Upper lobe of left lung (tissue), 4 donors: ENCODE measurements around the gene ARRB2.

ENCODE experiments used
- CTCF ChIP-seq, 6 experiments: fragments of 450-650 bp in 4 of 6; fragments of 200-600 bp in 2 of 6; sonication (generic) in 2 of 6; IDR thresholded peaks; one replicate each; pipeline ENCODE4 v1.5.1; 2016 to 2019; ENCODE audit warnings: antibody characterized with exemption in 6 of 6
- EP300 ChIP-seq, 4 donors: sonication (generic); formaldehyde crosslinking; IDR thresholded peaks; one replicate each; pipeline ENCODE4 v1.5.1; 2017; ENCODE audit warnings: antibody characterized with exemption in 4 of 4, control low read depth in 2 of 4
- POLR2A ChIP-seq, 4 donors: fragments of 450-650 bp; IDR thresholded peaks; one replicate each; pipeline ENCODE4 v1.5.1; 2016 to 2017; ENCODE audit warnings: antibody characterized with exemption in 4 of 4, mild to moderate bottlenecking in 2 of 4
- POLR2AphosphoS5 ChIP-seq, 2 donors: sonication (generic); formaldehyde crosslinking; IDR thresholded peaks; one replicate each; pipeline ENCODE4 v1.5.1; 2017; ENCODE audit warnings: antibody characterized with exemption in 2 of 2

DNA sequence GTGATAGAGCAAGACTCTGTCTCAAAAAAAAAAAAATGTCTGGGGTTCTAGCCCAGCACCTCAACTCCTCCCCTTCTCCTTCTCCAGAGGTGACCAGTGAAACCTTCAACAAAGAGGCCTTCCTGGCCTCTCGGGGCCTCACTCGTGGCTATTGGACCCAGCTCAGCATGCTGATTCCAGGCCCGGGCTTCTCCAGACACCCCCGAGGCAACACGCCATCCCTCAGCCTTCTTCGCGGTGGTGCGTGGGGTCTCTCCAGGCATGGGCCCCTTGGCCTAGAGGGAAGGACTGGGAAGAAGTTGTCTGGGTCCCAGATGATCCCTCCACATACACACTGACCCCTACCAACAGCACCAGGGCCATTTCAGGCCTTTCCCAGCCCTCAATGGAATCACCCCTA lies 32.8 kb downstream of the ARRB2 start:
- no peak for TF ChIP-seq CTCF (IDR thresholded peaks at IDR 0.05)
- TF ChIP-seq EP300 (IDR thresholded peaks at IDR 0.05): no peak
- no peak for TF ChIP-seq POLR2A (IDR thresholded peaks at IDR 0.05)
- TF ChIP-seq POLR2AphosphoS5 (IDR thresholded peaks at IDR 0.05): no peak
